Liver (tissue), 9 donors: ENCODE results near the gene UBE3B. TPM values are rescaled to one million over a fixed set of nuclear protein-coding genes. Genes with fewer than 3 reads are reported as not detected.
"Not testable (repeated sequence)": the region's sequence is repeated elsewhere in the genome, so short reads cannot be mapped to it uniquely, and the experiment has no call there.

ENCODE experiments used
- DNase-seq: peaks from one replicate; pipeline ENCODE4 v3.0.0-alpha.2; 2017; ENCODE audit warnings: low spot score
- H3K27ac ChIP-seq, 2 donors: one replicate each; pipeline ENCODE4 v1.7.0; 2013; ENCODE audit warnings: inconsistent platforms in 2 of 2, low read length in 2 of 2, control low read depth in 1 of 2, low read depth in 1 of 2, mild to moderate bottlenecking in 1 of 2
- H3K27me3 ChIP-seq, 4 donors: one replicate each; pipeline versions ENCODE4 v1.6.1 to v1.7.0; 2013; ENCODE audit warnings: low read length in 3 of 4, inconsistent platforms in 1 of 4, mild to moderate bottlenecking in 1 of 4, moderate library complexity in 1 of 4; ENCODE audit not compliant: control insufficient read depth in 4 of 4, insufficient read depth in 4 of 4
- H3K36me3 ChIP-seq, 4 donors: one replicate each; pipeline versions ENCODE4 v1.6.1 to v1.7.0; 2013; ENCODE audit warnings: low read length in 3 of 4, mild to moderate bottlenecking in 3 of 4, low read depth in 1 of 4, moderate library complexity in 1 of 4; ENCODE audit not compliant: control insufficient read depth in 4 of 4, insufficient read depth in 3 of 4
- H3K4me1 ChIP-seq, 4 donors: one replicate each; pipeline versions ENCODE4 v1.6.1 to v1.7.0; 2013; ENCODE audit warnings: low read length in 3 of 4, mild to moderate bottlenecking in 3 of 4, moderate library complexity in 1 of 4; ENCODE audit not compliant: control insufficient read depth in 4 of 4, insufficient read depth in 4 of 4
- H3K4me3 ChIP-seq, 3 donors: one replicate each; pipeline versions ENCODE4 v1.6.1 to v1.7.0; 2013; ENCODE audit warnings: low read length in 3 of 3, control low read depth in 1 of 3, low read depth in 1 of 3, mild to moderate bottlenecking in 1 of 3
- H3K9ac ChIP-seq, 2 donors: one replicate each; pipeline ENCODE4 v1.7.0; 2013; ENCODE audit warnings: low read length in 2 of 2, mild to moderate bottlenecking in 2 of 2, moderate library complexity in 2 of 2, control low read depth in 1 of 2, low read depth in 1 of 2
- H3K9me3 ChIP-seq, 4 donors: one replicate each; pipeline versions ENCODE4 v1.6.1 to v1.7.0; 2013; ENCODE audit warnings: low read length in 3 of 4; ENCODE audit not compliant: control insufficient read depth in 4 of 4
- ATF3 ChIP-seq: IDR thresholded peaks from 2 replicates; pipeline ENCODE4 v1.6.1; 2016; ENCODE audit warnings: antibody characterized with exemption
- CTCF ChIP-seq: fragments of 150-350 bp; IDR thresholded peaks from 2 replicates; pipeline ENCODE4 v1.5.1; 2017; ENCODE audit warnings: improper control_type of control experiment, low read depth, low read length; ENCODE audit not compliant: missing input control
- EGR1 ChIP-seq, 2 donors: IDR thresholded peaks; 2 replicates each; pipeline ENCODE4 v1.6.1; 2016 to 2018; ENCODE audit warnings: antibody characterized with exemption in 2 of 2, low read depth in 2 of 2
- FOXA1 ChIP-seq: IDR thresholded peaks from 2 replicates; pipeline ENCODE4 v1.6.1; 2016; ENCODE audit warnings: antibody characterized with exemption
- GABPA ChIP-seq, 2 donors: IDR thresholded peaks in 1 of 2; conservative IDR thresholded peaks in 1 of 2; 2 replicates each; pipeline ENCODE4 v1.6.1; 2016; ENCODE audit warnings: antibody characterized with exemption in 2 of 2, mild to moderate bottlenecking in 1 of 2, moderate library complexity in 1 of 2
- HNF4A ChIP-seq, 2 donors: conservative IDR thresholded peaks; 2 replicates each; pipeline ENCODE4 v1.6.1; 2016; ENCODE audit warnings: antibody characterized with exemption in 2 of 2, mild to moderate bottlenecking in 2 of 2
- HNF4G ChIP-seq: IDR thresholded peaks from 2 replicates; pipeline ENCODE4 v1.6.1; 2016; ENCODE audit warnings: antibody characterized with exemption
- JUND ChIP-seq, 2 donors: IDR thresholded peaks; 2 replicates each; pipeline ENCODE4 v1.6.1; 2016; ENCODE audit warnings: antibody characterized with exemption in 2 of 2
- MAX ChIP-seq: IDR thresholded peaks from 2 replicates; pipeline ENCODE4 v1.6.1; 2016; ENCODE audit warnings: antibody characterized with exemption
- NR2F2 ChIP-seq: IDR thresholded peaks from 2 replicates; pipeline ENCODE4 v1.6.1; 2016; ENCODE audit warnings: antibody characterized with exemption
- RXRA ChIP-seq, 2 donors: IDR thresholded peaks; 2 replicates each; pipeline ENCODE4 v1.6.1; 2017 to 2018; ENCODE audit warnings: antibody characterized with exemption in 2 of 2, mild to moderate bottlenecking in 1 of 2
- TAF1 ChIP-seq: conservative IDR thresholded peaks from 2 replicates; pipeline ENCODE4 v1.6.1; 2016; ENCODE audit warnings: antibody characterized with exemption, mild to moderate bottlenecking
- YY1 ChIP-seq: IDR thresholded peaks from 2 replicates; pipeline ENCODE4 v1.6.1; 2016; ENCODE audit warnings: antibody characterized with exemption, mild to moderate bottlenecking
- ZBTB33 ChIP-seq: IDR thresholded peaks from 2 replicates; pipeline ENCODE4 v1.6.1; 2016; ENCODE audit warnings: antibody characterized with exemption
- WGBS: extraction: QIAGEN DNeasy Blood & Tissue Kit; methylation state at CpG from one replicate; pipeline ENCODE4 v1.1.7; 2013; 5-methylcytosine and 5-hydroxymethylcytosine counted together
- polyA plus RNA-seq, 2 donors: library from polyadenylated mRNA; stranded (reverse) in 1 of 2; unstranded in 1 of 2; fragments of 200-250 nt in 1 of 2; fragments of >200 nt in 1 of 2; fragmentation: Nextera tagmentation in 1 of 2; extraction: Ambion mirVana in 1 of 2; gene quantifications; one replicate each; pipeline versions ENCODE4 v1.2.1 to v1.2.3, GENCODE V29; 2013 to 2015
- total RNA-seq, 2 donors: library from RNA; depleted of rRNA; stranded (reverse); fragments of >200 nt; gene quantifications; one replicate each; pipeline ENCODE4 v1.2.3, GENCODE V29; 2014
- donor health status: healthy.
- donor health status: healthy.
- donor health status: healthy.
- donor health status: healthy.
- donor health status: healthy.

Gene UBE3B
- total and polyA plus RNA-seq, 4 donors: 9.3 to 43.4 (median 24.1) TPM

- WGBS: 89% methylated on average over 6 of the region's 6 CpGs
These were observed 38.3 kb upstream of the UBE3B start for GRCh38 chr12:109439181-109439580.

GRCh38 chr12:109439951-109440350 lies 37.5 kb upstream of the UBE3B start:
- not testable (repeated sequence) for H3K27ac ChIP-seq, H3K9ac ChIP-seq, H3K9me3 ChIP-seq, H3K4me3 ChIP-seq, H3K27me3 ChIP-seq, DNase-seq, H3K36me3 ChIP-seq, H3K4me1 ChIP-seq
- 96% methylated on average over 13 of the region's 13 CpGs for WGBS

More at GRCh38 chr12:109439181-109439580, 38.3 kb upstream of the UBE3B start:
- Histone ChIP-seq H3K4me3 (no peak overlapping the region), H3K36me3 (no peaks in the 10 kb centered on the region), H3K9me3 (no peaks in the 10 kb centered on the region), H3K9ac (no peak overlapping the region), H3K4me1 (no peaks in the 10 kb centered on the region), H3K27me3 (no peaks in the 10 kb centered on the region), H3K27ac (no peak overlapping the region)
- TF ChIP-seq HNF4G (no peak), RXRA (IDR thresholded peaks at IDR 0.05) (no peak), CTCF (no peak), FOXA1 (no peak), ZBTB33 (no peak)
- DNase-seq: no peak

GRCh38 chr12:109440851-109441490 lies 36.5 kb upstream of the UBE3B start:
- peaks cover 0 to 4% (median 0%) of the 10 kb centered on the region in 4 donors for H3K36me3 ChIP-seq
- no peak overlapping the region for H3K4me3 ChIP-seq
- no peak overlapping the region for H3K27ac ChIP-seq
- TF ChIP-seq ATF3: no peak
- TF ChIP-seq ZBTB33: no peak
- TF ChIP-seq JUND (IDR thresholded peaks at IDR 0.05): no peak
- no peak for TF ChIP-seq CTCF
- TF ChIP-seq EGR1 (IDR thresholded peaks at IDR 0.05; ENCODE audit: low read depth in 2 of 2): no peak
- TF ChIP-seq RXRA (IDR thresholded peaks at IDR 0.05): no peak
- TF ChIP-seq MAX: no peak
- TF ChIP-seq HNF4G: no peak
- no peak for TF ChIP-seq GABPA (IDR thresholded peaks at IDR 0.05 in 1 of 2, conservative IDR thresholded peaks at IDR 0.05 in 1 of 2)
- no peak for TF ChIP-seq HNF4A (conservative IDR thresholded peaks at IDR 0.05)
- no peak for TF ChIP-seq TAF1
- no peak for TF ChIP-seq FOXA1
- TF ChIP-seq YY1: no peak
- no peak for TF ChIP-seq NR2F2
- WGBS: 77% methylated on average over 9 of the region's 9 CpGs
- no peaks in the 10 kb centered on the region for H3K27me3 ChIP-seq
- no peaks in the 10 kb centered on the region for H3K9me3 ChIP-seq
- no peaks in the 10 kb centered on the region for H3K4me1 ChIP-seq
- H3K9ac ChIP-seq: no peak overlapping the region
- no peak for DNase-seq
